HepG2 (cell line): Measurements from ENCODE around the gene ANO3. TPM values are rescaled to one million over a fixed set of nuclear protein-coding genes. Genes with fewer than 3 reads are reported as not detected.

Experiments used
- AGO1 ChIP-seq: fragments of 200-400 bp; formaldehyde crosslinking; IDR thresholded peaks from 2 replicates; pipeline ENCODE4 v1.6.1; 2017; ENCODE audit warnings: mild to moderate bottlenecking, low read depth, low read length, moderate library complexity; ENCODE audit not compliant: poor library complexity, severe bottlenecking
- AKAP8 ChIP-seq: sonication (generic); formaldehyde crosslinking; IDR thresholded peaks from 2 replicates; pipeline ENCODE4 v1.5.1; 2020; ENCODE audit warnings: mild to moderate bottlenecking, missing genetic modification reagents
- DMAP1 ChIP-seq: IDR thresholded peaks from 2 replicates; pipeline ENCODE4 v1.6.1; 2016
- PHF21A ChIP-seq: sonication (generic); formaldehyde crosslinking; IDR thresholded peaks from 2 replicates; pipeline ENCODE4 v1.5.0; 2020; ENCODE audit warnings: mild to moderate bottlenecking, missing genetic modification reagents
- RFXANK ChIP-seq: IDR thresholded peaks from 2 replicates; pipeline ENCODE4 v1.6.1; 2016
- SIN3A ChIP-seq: IDR thresholded peaks from 2 replicates; pipeline ENCODE4 v1.6.1; 2011; ENCODE audit warnings: low read depth, mild to moderate bottlenecking, control low read depth, low read length, borderline replicate concordance
- SRSF1 ChIP-seq: fragments of 200-400 bp; formaldehyde crosslinking; optimal IDR thresholded peaks from 2 replicates; pipeline ENCODE3; 2017; ENCODE audit warnings: mild to moderate bottlenecking, low read depth, low read length, moderate library complexity
- ZMYM3 ChIP-seq: sonication (generic); formaldehyde crosslinking; IDR thresholded peaks from 2 replicates; pipeline ENCODE4 v1.5.1; 2020; ENCODE audit warnings: mild to moderate bottlenecking, missing genetic modification reagents
- ZNF713 ChIP-seq: sonication (generic); formaldehyde crosslinking; IDR thresholded peaks from 2 replicates; pipeline ENCODE4 v1.4.0; 2020; ENCODE audit warnings: mild to moderate bottlenecking, missing genetic modification reagents
- polyA plus RNA-seq, 8 experiments: library from polyadenylated mRNA; depleted of rRNA in 3 of 8; stranded (reverse) in 7 of 8; unstranded in 1 of 8; fragments of >200 nt; fragmentation: Illumina TruSeq in 4 of 8; extraction: Trizol in 4 of 8; gene quantifications; 2 replicates each; pipeline versions ENCODE4 v1.2.1 to v1.2.3, GENCODE V29; 2011 to 2016; ENCODE audit warnings: low read depth in 4 of 8, missing spikeins in 1 of 8, mixed read lengths in 1 of 8; ENCODE audit not compliant: insufficient read depth in 1 of 8
- total RNA-seq, 5 experiments: library from RNA; depleted of rRNA; stranded (reverse); fragments of >200 nt; fragmentation: Illumina TruSeq; extraction: Trizol; gene quantifications; 2 replicates each; pipeline ENCODE4 v1.2.3, GENCODE V29; 2016; ENCODE audit warnings: low read depth in 1 of 5
- TF ChIP-seq, protein P1 (sequence below): sonication (generic); formaldehyde crosslinking; IDR thresholded peaks from 2 replicates; pipeline ENCODE4 v1.5.0; 2020; ENCODE audit warnings: mild to moderate bottlenecking, missing genetic modification reagents, borderline replicate concordance

ANO3 gene
- total and polyA plus RNA-seq, 2 of the 13 experiments (the other 11 are each of a cell fraction or from before 2014, with no cell fraction given), result 0.17 to 0.44 TPM

GRCh38 chr11:26353010-26353409 is 21.1 kb downstream of the ANO3 start (continued):
- TF ChIP-seq SRSF1 (no peak), AGO1 (no peak), ZNF713 (CRISPR knock-in tag) (no peak), AKAP8 (CRISPR knock-in tag) (no peak), SIN3A (no peak), ZMYM3 (CRISPR knock-in tag) (no peak), RFXANK (CRISPR knock-in tag) (no peak), PHF21A (CRISPR knock-in tag) (no peak), DMAP1 (CRISPR knock-in tag) (no peak)
- TF ChIP-seq, protein P1, sequence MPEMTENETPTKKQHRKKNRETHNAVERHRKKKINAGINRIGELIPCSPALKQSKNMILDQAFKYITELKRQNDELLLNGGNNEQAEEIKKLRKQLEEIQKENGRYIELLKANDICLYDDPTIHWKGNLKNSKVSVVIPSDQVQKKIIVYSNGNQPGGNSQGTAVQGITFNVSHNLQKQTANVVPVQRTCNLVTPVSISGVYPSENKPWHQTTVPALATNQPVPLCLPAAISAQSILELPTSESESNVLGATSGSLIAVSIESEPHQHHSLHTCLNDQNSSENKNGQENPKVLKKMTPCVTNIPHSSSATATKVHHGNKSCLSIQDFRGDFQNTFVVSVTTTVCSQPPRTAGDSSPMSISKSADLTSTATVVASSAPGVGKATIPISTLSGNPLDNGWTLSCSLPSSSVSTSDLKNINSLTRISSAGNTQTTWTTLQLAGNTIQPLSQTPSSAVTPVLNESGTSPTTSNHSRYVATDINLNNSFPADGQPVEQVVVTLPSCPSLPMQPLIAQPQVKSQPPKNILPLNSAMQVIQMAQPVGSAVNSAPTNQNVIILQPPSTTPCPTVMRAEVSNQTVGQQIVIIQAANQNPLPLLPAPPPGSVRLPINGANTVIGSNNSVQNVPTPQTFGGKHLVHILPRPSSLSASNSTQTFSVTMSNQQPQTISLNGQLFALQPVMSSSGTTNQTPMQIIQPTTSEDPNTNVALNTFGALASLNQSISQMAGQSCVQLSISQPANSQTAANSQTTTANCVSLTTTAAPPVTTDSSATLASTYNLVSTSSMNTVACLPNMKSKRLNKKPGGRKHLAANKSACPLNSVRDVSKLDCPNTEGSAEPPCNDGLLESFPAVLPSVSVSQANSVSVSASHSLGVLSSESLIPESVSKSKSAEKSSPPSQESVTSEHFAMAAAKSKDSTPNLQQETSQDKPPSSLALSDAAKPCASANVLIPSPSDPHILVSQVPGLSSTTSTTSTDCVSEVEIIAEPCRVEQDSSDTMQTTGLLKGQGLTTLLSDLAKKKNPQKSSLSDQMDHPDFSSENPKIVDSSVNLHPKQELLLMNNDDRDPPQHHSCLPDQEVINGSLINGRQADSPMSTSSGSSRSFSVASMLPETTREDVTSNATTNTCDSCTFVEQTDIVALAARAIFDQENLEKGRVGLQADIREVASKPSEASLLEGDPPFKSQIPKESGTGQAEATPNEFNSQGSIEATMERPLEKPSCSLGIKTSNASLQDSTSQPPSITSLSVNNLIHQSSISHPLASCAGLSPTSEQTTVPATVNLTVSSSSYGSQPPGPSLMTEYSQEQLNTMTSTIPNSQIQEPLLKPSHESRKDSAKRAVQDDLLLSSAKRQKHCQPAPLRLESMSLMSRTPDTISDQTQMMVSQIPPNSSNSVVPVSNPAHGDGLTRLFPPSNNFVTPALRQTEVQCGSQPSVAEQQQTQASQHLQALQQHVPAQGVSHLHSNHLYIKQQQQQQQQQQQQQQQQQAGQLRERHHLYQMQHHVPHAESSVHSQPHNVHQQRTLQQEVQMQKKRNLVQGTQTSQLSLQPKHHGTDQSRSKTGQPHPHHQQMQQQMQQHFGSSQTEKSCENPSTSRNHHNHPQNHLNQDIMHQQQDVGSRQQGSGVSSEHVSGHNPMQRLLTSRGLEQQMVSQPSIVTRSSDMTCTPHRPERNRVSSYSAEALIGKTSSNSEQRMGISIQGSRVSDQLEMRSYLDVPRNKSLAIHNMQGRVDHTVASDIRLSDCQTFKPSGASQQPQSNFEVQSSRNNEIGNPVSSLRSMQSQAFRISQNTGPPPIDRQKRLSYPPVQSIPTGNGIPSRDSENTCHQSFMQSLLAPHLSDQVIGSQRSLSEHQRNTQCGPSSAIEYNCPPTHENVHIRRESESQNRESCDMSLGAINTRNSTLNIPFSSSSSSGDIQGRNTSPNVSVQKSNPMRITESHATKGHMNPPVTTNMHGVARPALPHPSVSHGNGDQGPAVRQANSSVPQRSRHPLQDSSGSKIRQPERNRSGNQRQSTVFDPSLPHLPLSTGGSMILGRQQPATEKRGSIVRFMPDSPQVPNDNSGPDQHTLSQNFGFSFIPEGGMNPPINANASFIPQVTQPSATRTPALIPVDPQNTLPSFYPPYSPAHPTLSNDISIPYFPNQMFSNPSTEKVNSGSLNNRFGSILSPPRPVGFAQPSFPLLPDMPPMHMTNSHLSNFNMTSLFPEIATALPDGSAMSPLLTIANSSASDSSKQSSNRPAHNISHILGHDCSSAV (CRISPR knock-in tag), result no peak
